HG03442 (cell line): Measurements from ENCODE around the gene MBTPS1.

Source experiments
- ATAC-seq: cut with Tn5 transposase; IDR thresholded peaks from one replicate; pipeline ENCODE4 v1.9.1; 2021; ENCODE audit warnings: mild to moderate bottlenecking, moderate library complexity; ENCODE audit not compliant: unreplicated experiment

MBTPS1 gene

DNA sequence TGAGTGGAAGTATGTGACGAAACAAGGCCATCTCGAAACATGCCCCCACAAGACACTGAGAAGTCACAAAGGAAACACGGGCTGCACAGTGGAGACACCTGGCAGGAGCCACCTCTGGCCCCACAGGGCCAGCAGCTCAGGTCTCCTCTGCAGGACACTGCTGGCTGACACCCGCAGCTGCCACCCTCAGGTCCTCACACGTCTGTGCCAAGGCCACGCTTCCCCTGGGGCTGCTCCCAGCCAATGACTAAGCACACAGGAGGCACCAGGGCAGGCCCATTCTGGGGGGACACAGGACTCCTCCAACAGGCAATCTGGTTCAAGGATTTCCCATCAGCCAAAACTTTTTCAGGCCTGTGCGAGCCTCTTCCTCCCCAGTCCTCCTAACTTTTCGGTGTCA is 36.4 kb downstream of the MBTPS1 start:
- no peak for ATAC-seq

DNA sequence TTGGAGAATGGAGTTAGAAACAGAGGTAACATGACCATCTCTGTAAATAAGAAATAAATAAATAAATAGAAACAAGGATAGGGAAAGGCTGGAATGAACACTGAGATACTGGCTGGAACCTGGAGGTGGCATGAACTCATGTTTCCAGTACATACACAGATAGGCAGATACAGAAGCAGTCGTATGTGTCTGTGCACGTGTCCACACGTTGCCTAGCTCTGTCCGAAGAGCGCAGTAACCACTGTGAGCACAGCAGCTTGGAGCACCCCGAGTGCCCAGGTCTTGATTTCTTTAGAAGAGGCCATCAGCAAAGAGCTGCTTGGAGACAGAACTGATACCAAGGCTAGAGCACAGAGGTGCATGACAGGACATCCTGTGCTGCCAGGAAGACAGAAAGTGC is 37.1 kb downstream of the MBTPS1 start:
- ATAC-seq: no peak

GRCh38 chr16:84075376-84075775 is 41.4 kb downstream of the MBTPS1 start:
- ATAC-seq: no peak

GRCh38 chr16:84074721-84075120 is 42.0 kb downstream of the MBTPS1 start:
- no peak for ATAC-seq

DNA sequence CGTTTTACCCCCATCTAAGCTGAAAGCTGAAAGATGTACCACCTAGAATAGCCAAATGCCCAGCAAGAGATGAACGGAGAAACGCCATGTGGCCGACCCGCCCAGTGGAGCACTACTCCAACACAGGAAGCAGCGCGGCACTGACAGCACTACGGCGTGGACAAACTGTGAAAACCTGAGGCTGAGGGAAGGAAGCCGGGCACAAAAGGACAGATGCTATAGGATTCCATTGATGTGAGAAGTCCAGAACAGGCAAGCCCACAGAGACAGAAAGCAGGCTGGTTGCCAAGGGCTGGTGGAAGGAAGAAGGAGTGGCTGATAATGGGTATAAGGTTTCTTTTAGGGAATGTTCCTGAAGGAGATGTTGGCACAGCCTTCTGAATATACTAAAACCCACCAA is 44.7 kb downstream of the MBTPS1 start:
- ATAC-seq: no peak

- ATAC-seq: no peak
Measured at GRCh38 chr16:84071121-84071520, 45.6 kb downstream of the MBTPS1 start.

GRCh38 chr16:84069540-84069939 is 47.2 kb downstream of the MBTPS1 start:
- no peak for ATAC-seq

- ATAC-seq: no peak
Measured at GRCh38 chr16:84068783-84069462, 47.8 kb downstream of the MBTPS1 start.

GRCh38 chr16:84068041-84068440 is 48.7 kb downstream of the MBTPS1 start:
- no peak for ATAC-seq

DNA sequence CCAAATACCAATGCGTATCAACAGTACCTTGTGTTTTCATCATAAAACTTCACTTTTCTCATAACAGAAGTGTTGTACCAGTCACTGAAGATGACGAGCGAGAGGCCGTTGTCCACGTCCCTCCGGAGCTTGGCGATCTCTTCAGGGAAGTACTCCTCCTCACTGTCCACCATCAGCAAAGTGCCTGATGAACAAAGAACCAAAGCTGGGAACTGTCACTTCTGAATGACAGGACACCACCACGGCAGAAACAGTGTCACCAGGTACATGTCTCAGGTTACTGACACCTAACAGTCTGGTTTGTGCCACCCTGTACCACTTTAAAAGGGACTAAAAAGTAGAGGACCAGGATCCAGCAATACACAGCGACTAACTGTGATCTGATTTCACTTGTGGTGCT is 49.1 kb downstream of the MBTPS1 start:
- no peak for ATAC-seq

- no peak for ATAC-seq
Measured at GRCh38 chr16:84065536-84066132, 51.1 kb downstream of the MBTPS1 start.

DNA sequence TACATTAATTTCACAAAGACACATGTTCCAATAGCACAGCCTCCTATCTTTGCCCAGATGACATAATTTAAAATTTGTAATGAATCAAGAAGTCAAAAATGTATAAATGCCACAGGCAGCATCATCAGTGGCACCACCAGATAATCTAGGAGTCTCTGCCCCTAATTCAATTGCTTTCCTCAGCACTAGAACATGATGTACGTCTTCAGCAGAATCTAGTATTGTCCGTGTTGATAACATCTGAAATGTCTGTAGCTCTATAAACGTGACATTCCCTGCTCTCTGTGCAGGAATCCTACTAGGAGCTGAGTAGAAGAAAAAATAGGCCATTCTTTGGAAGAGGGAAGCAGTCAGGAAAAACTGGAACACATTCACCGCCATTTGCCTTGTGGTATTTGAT is 52.8 kb downstream of the MBTPS1 start:
- ATAC-seq: no peak

DNA sequence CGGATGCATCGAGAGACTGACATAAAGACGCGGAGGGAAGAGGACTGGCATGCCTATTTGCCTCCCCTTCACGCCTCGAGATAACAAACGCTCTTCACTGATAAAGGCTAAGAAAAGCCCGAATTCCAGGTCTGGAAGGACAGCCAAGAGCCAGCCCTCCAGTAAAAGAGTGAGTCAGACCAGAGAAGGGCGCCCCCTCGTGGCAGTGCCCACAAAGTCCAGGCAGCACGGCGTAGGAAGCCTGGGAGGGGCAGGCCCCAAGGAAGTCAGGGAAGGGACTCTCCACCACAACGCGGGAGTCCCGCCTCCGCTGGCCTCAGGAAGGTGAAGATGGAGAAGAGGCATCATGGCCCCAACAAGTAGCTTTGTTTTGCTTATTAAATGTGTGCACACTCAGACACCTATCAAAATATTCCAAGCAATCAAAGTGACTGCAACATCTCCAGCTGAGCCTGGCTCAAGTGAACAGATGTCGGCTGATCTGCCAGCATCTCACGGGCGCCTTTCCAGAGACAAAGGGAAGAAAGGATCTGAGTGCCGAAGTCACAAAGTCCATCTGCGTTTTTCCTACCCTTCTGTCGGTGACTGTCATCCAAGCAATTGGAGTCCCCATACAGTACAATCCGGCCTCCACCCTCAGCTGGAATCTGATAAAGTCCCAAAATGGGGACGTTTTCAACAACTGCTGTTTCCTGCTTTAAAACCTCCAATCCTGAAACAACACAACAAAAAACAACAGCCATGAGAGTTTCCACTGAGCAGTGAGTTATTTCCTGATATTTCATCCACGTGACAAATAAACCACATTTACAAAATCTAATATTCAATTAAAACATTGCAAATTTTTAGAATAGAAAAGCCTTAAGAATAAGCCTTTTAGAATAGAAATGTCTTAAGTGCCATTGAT is 53.8 kb downstream of the MBTPS1 start:
- no peak for ATAC-seq

- ATAC-seq: no peak
Measured at GRCh38 chr16:84061236-84061819, 55.4 kb downstream of the MBTPS1 start.

DNA sequence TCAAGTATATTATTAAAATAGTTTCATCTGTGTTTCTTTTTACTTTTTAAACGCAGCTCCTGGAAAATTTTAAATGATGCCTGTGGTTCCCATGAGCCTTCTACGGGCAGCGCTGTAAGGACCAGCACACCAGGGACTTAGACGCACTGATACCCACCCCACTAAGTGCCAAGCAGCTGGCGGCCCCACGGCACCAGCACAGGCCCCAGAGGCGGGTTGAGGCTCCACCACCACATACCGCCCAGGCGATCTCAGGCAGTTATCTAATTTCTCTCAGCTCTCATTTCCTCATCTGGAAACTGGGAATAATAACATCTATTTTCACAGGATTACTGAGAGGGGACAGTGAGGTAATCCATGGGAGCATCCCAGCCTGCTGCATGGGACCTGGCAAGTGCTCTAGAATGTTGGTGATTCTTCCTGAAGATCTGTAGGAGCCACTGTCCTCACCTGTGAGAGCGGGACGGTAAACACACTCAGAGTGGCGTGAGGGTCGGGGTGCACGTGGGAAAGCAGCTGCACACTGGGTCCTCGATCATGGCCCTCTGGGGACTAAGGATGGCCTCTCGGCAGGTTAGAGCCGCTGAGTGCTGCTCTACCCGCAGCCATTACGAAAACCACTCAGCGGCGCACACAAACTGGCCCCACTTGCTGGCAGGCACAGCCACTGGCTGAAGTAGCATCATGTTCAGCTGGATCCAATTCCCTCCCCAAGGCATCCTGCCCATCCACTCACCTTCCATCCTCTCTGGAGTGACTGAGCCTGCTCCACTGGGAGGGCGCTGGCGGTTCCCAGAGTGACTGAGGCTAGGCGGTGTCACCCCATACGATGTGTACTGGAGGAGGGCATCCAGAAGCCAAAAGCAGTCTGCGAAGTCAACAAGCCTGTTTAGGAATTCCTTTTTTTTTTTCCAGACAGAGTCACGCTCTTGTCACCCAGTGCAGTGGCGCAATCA is 56.5 kb downstream of the MBTPS1 start:
- no peak for ATAC-seq

- ATAC-seq: no peak
Measured at GRCh38 chr16:84059111-84059510, 57.6 kb downstream of the MBTPS1 start.

DNA sequence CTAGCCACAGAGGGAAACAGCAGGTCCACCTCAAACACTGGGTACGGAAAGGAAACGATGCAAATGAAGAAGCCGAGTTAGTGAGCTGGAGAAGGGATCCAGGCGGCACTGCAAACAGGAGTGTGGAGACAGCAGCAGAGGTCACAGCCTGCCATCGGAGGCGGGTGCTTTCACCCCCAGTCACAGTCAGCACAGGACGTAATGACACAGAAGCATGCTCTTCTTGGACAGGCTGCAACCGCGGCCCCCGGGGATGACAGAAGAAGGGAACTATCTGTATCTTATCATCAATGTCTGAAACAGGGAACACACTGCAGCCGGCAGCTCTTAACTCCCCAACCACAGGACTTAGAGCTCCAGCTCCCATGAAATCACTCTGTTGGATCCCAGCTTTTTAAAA is 58.1 kb downstream of the MBTPS1 start:
- no peak for ATAC-seq

GRCh38 chr16:84058211-84058610 is 58.5 kb downstream of the MBTPS1 start:
- no peak for ATAC-seq

- ATAC-seq: no peak
Measured at GRCh38 chr16:84056933-84057332, 59.8 kb downstream of the MBTPS1 start.
